ENCODE results near the gene ADM2. TPM values are rescaled to one million over a fixed set of nuclear protein-coding genes. Genes with fewer than 3 reads are reported as not detected.

ADM2 gene
- total and polyA plus RNA-seq, 4 donors, result 0.74 to 5.7 (median 2.7) TPM

- Histone ChIP-seq H3K9me3 (ENCODE audit: control insufficient read depth in 4 of 4, insufficient read depth in 3 of 4, low read length in 3 of 4) (no peaks in the 10 kb centered on the region), H3K4me3 (no peak overlapping the region), H3K4me1 (ENCODE audit: control insufficient read depth in 5 of 5, insufficient read depth in 5 of 5, low read length in 5 of 5) (peaks cover 0 to 12% (median 7%) of the 10 kb centered on the region in 5 donors), H3K27ac (ENCODE audit: low read depth in 1 of 2, low read length in 1 of 2) (no peak overlapping the region), H3K36me3 (ENCODE audit: control insufficient read depth in 4 of 4, insufficient read depth in 4 of 4, low read length in 4 of 4) (peaks cover 0 to 38% (median 4%) of the 10 kb centered on the region in 4 donors), H3K9ac (ENCODE audit: insufficient read depth in 1 of 2, low read length in 2 of 2) (no peak overlapping the region), H3K27me3 (ENCODE audit: control insufficient read depth in 3 of 3, insufficient read depth in 3 of 3, low read length in 2 of 3) (no peaks in the 10 kb centered on the region)
- no peak for DNase-seq
- ATAC-seq (ENCODE audit: insufficient read depth, low FRiP score), result no peak
- WGBS, 2 donors, result 91 to 92% methylated on average over 24 of the region's 24 CpGs
- TF ChIP-seq CTCF (IDR thresholded peaks at IDR 0.05; ENCODE audit: control extremely low read depth, extremely low read depth), result no peak
Observed at GRCh38 chr22:50502628-50503474, 21.5 kb downstream of the ADM2 start.

- 93% methylated on average over 15 to 26 of the region's 26 CpGs for WGBS, 2 donors
- no peak overlapping the region for H3K27ac ChIP-seq (ENCODE audit: low read depth in 1 of 2, low read length in 1 of 2)
Observed at GRCh38 chr22:50503475-50504145, 22.3 kb downstream of the ADM2 start.

GRCh38 chr22:50504369-50505211 lies 23.2 kb downstream of the ADM2 start:
- DNase-seq, result no peak
- H3K27me3 ChIP-seq (ENCODE audit: control insufficient read depth in 3 of 3, insufficient read depth in 3 of 3, low read length in 2 of 3), result no peaks in the 10 kb centered on the region
- no peak overlapping the region for H3K9ac ChIP-seq (ENCODE audit: insufficient read depth in 1 of 2, low read length in 2 of 2)
- WGBS, 2 donors, result 93 to 95% methylated on average over 42 to 44 of the region's 44 CpGs
- H3K27ac ChIP-seq (ENCODE audit: low read depth in 1 of 2, low read length in 1 of 2), result no peak overlapping the region
- no peak overlapping the region for H3K4me3 ChIP-seq
- no peaks in the 10 kb centered on the region for H3K9me3 ChIP-seq (ENCODE audit: control insufficient read depth in 4 of 4, insufficient read depth in 3 of 4, low read length in 3 of 4)
- no peak for TF ChIP-seq CTCF (IDR thresholded peaks at IDR 0.05; ENCODE audit: control extremely low read depth, extremely low read depth)
- peaks cover 0 to 38% (median 5%) of the 10 kb centered on the region in 4 donors for H3K36me3 ChIP-seq (ENCODE audit: control insufficient read depth in 4 of 4, insufficient read depth in 4 of 4, low read length in 4 of 4)
- peaks cover 7 to 19% (median 12%) of the 10 kb centered on the region in 5 donors for H3K4me1 ChIP-seq (ENCODE audit: control insufficient read depth in 5 of 5, insufficient read depth in 5 of 5, low read length in 5 of 5)
- no peak for ATAC-seq (ENCODE audit: insufficient read depth, low FRiP score)

More at GRCh38 chr22:50503475-50504145, 22.3 kb downstream of the ADM2 start:
- H3K9ac ChIP-seq (ENCODE audit: insufficient read depth in 1 of 2, low read length in 2 of 2), result no peak overlapping the region
- ATAC-seq (ENCODE audit: insufficient read depth, low FRiP score) (no peak), DNase-seq (no peak)
- peaks cover 0 to 38% (median 4%) of the 10 kb centered on the region in 4 donors for H3K36me3 ChIP-seq (ENCODE audit: control insufficient read depth in 4 of 4, insufficient read depth in 4 of 4, low read length in 4 of 4)
- no peak overlapping the region for H3K4me3 ChIP-seq
- TF ChIP-seq CTCF (IDR thresholded peaks at IDR 0.05; ENCODE audit: control extremely low read depth, extremely low read depth), result no peak
- H3K27me3 ChIP-seq (ENCODE audit: control insufficient read depth in 3 of 3, insufficient read depth in 3 of 3, low read length in 2 of 3), result no peaks in the 10 kb centered on the region
- peaks cover 1 to 12% (median 7%) of the 10 kb centered on the region in 5 donors for H3K4me1 ChIP-seq (ENCODE audit: control insufficient read depth in 5 of 5, insufficient read depth in 5 of 5, low read length in 5 of 5)
- no peaks in the 10 kb centered on the region for H3K9me3 ChIP-seq (ENCODE audit: control insufficient read depth in 4 of 4, insufficient read depth in 3 of 4, low read length in 3 of 4)
